Stomach (tissue), 9 donors: ENCODE results near the gene CCNJ. TPM values are rescaled to one million over a fixed set of nuclear protein-coding genes. Genes with fewer than 3 reads are reported as not detected.

ENCODE experiments used
- DNase-seq, 2 donors: peaks; one replicate each; pipeline versions ENCODE4 v3.0.0 to v3.0.0-alpha.2; 2013 to 2019
- H3K27ac ChIP-seq, 5 donors: fragments of 200-600 bp in 4 of 5; sonication (generic) in 4 of 5; one replicate each; pipeline ENCODE4 v1.5.1; 2013 to 2019; ENCODE audit warnings: mild to moderate bottlenecking in 1 of 5, moderate library complexity in 1 of 5
- H3K27me3 ChIP-seq, 3 donors: fragments of 200-600 bp; sonication (generic); one replicate each; pipeline ENCODE4 v1.5.1; 2017 to 2019; ENCODE audit warnings: mixed run types in 1 of 3
- H3K36me3 ChIP-seq, 4 donors: fragments of 200-600 bp; sonication (generic); 1 replicate in 3 of 4; 2 replicates in 1 of 4; pipeline ENCODE4 v1.5.1; 2016 to 2019
- H3K4me1 ChIP-seq, 4 donors: fragments of 200-600 bp; sonication (generic); one replicate each; pipeline ENCODE4 v1.5.1; 2016 to 2019
- H3K4me3 ChIP-seq, 4 donors: fragments of 200-600 bp; sonication (generic) in 3 of 4; one replicate each; pipeline ENCODE4 v1.5.1; 2016 to 2019; ENCODE audit warnings: mild to moderate bottlenecking in 1 of 4
- H3K9me3 ChIP-seq, 4 donors: fragments of 200-600 bp; sonication (generic); one replicate each; pipeline ENCODE4 v1.5.1; 2016 to 2019
- EP300 ChIP-seq: sonication (generic); formaldehyde crosslinking; IDR thresholded peaks from one replicate; pipeline ENCODE4 v1.6.1; 2017; ENCODE audit warnings: antibody characterized with exemption
- POLR2A ChIP-seq, 4 donors: fragments of 450-650 bp; IDR thresholded peaks; one replicate each; pipeline ENCODE4 v1.6.1; 2016; ENCODE audit warnings: antibody characterized with exemption in 4 of 4, control low read depth in 2 of 4, mild to moderate bottlenecking in 1 of 4, moderate library complexity in 1 of 4
- POLR2AphosphoS5 ChIP-seq, 3 donors: sonication (generic); formaldehyde crosslinking; IDR thresholded peaks; one replicate each; pipeline ENCODE4 v1.6.1; 2016; ENCODE audit warnings: antibody characterized with exemption in 3 of 3
- WGBS, 5 donors: extraction: QIAGEN DNeasy Blood & Tissue Kit in 3 of 5; methylation state at CpG; one replicate each; pipeline versions ENCODE4 v1.1.5 to v1.1.7; 2013 to 2018; 5-methylcytosine and 5-hydroxymethylcytosine counted together
- intact Hi-C: fragments of 100-400 bp; cut with DNase I; formaldehyde crosslinking; loops from one replicate; pipeline ENCODE4 v1.15.1; 2023; ENCODE audit warnings: low total_unique reads
- polyA plus RNA-seq, 3 donors: library from polyadenylated mRNA; stranded (reverse); fragments of 200-250 nt; gene quantifications; one replicate each; pipeline ENCODE4 v1.2.3, GENCODE V29; 2013
- total RNA-seq, 5 donors: library from RNA; depleted of rRNA; stranded (reverse); fragments of >200 nt; gene quantifications; one replicate each; pipeline versions ENCODE4 v1.1.0 to v1.2.3, GENCODE V29; 2014 to 2016
- TF ChIP-seq, protein P1 (sequence below), 7 experiments: fragments of 450-650 bp in 4 of 7; fragments of 200-600 bp in 3 of 7; sonication (generic) in 3 of 7; IDR thresholded peaks; one replicate each; pipeline ENCODE4 v1.5.1; 2016 to 2019; ENCODE audit warnings: antibody characterized with exemption in 7 of 7, control low read depth in 2 of 7, mild to moderate bottlenecking in 1 of 7
- donor health status: healthy with polysubstance abuse.
- donor health status: Bipolar disorder and iron deficiency.
- donor health status: healthy.

CCNJ gene
- total and polyA plus RNA-seq, 8 donors: 0.58 to 7.7 (median 1.9) TPM; not detected in 1

DNA sequence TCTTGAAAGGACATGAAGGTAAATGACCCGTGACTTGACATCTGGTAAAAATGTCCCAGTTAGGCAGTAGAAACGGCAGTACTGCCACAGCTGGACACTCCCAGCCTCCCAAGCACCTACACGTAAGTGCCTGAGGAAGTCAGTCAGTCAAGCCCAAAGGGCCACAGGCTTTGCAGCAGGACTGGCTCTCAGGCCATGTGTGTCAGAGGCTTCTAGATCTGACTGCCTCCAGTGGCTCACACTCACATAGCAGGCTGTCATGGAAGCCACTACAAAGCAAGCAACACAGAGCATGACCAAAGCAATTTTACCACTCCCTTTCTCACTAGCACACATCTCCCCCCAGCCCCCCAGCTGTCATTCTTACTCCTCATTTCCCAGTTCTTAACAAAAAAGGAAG lies 17.8 kb upstream of the CCNJ start:
- Histone ChIP-seq H3K9me3 (no peaks in the 10 kb centered on the region), H3K4me1 (no peaks in the 10 kb centered on the region), H3K27ac (no peak overlapping the region), H3K36me3 (no peaks in the 10 kb centered on the region), H3K27me3 (no peaks in the 10 kb centered on the region), H3K4me3 (no peak overlapping the region)
- intact Hi-C loops: no loop called here
- 81 to 95% (median 90%) methylated on average over 3 of the region's 3 CpGs for WGBS, 5 donors
- DNase-seq: peak in 1 of 2 donors; percentile 32
- TF ChIP-seq POLR2AphosphoS5 (IDR thresholded peaks at IDR 0.05) (no peak), POLR2A (IDR thresholded peaks at IDR 0.05) (no peak), EP300 (no peak)
- TF ChIP-seq, protein P1, sequence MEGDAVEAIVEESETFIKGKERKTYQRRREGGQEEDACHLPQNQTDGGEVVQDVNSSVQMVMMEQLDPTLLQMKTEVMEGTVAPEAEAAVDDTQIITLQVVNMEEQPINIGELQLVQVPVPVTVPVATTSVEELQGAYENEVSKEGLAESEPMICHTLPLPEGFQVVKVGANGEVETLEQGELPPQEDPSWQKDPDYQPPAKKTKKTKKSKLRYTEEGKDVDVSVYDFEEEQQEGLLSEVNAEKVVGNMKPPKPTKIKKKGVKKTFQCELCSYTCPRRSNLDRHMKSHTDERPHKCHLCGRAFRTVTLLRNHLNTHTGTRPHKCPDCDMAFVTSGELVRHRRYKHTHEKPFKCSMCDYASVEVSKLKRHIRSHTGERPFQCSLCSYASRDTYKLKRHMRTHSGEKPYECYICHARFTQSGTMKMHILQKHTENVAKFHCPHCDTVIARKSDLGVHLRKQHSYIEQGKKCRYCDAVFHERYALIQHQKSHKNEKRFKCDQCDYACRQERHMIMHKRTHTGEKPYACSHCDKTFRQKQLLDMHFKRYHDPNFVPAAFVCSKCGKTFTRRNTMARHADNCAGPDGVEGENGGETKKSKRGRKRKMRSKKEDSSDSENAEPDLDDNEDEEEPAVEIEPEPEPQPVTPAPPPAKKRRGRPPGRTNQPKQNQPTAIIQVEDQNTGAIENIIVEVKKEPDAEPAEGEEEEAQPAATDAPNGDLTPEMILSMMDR (IDR thresholded peaks at IDR 0.05): no peak

DNA sequence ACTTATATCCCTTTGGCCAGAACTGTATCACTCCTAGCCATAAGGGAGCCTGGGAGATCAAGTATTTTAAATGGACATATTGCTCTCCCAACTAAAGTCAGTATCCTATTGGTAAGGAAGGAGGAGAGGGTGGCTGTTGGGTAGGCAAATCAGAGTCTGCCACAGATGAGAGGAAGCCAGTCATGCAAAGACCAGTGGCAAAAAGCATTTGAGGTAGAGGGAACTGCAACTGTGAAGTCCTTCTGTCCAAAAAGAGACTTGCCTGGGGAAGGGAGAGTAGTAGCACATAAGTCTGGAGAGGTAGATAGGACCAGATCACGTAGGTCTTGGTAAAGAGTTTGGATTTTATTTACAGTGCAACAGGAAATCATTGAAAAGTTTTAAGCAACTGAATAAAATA lies 8.8 kb upstream of the CCNJ start:
- H3K27ac ChIP-seq: no peak overlapping the region
- 89 to 100% (median 97%) methylated on average over 1 of the region's 1 CpG for WGBS, 5 donors
- no peaks in the 10 kb centered on the region for H3K9me3 ChIP-seq
- H3K4me1 ChIP-seq: no peaks in the 10 kb centered on the region
- DNase-seq: no peak
- H3K36me3 ChIP-seq: no peaks in the 10 kb centered on the region
- TF ChIP-seq, protein P1 (IDR thresholded peaks at IDR 0.05): no peak
- TF ChIP-seq POLR2A (IDR thresholded peaks at IDR 0.05) (no peak), EP300 (no peak), POLR2AphosphoS5 (IDR thresholded peaks at IDR 0.05) (no peak)
- H3K4me3 ChIP-seq: no peak overlapping the region
- H3K27me3 ChIP-seq: no peaks in the 10 kb centered on the region
- intact Hi-C loops: no loop called here

DNA sequence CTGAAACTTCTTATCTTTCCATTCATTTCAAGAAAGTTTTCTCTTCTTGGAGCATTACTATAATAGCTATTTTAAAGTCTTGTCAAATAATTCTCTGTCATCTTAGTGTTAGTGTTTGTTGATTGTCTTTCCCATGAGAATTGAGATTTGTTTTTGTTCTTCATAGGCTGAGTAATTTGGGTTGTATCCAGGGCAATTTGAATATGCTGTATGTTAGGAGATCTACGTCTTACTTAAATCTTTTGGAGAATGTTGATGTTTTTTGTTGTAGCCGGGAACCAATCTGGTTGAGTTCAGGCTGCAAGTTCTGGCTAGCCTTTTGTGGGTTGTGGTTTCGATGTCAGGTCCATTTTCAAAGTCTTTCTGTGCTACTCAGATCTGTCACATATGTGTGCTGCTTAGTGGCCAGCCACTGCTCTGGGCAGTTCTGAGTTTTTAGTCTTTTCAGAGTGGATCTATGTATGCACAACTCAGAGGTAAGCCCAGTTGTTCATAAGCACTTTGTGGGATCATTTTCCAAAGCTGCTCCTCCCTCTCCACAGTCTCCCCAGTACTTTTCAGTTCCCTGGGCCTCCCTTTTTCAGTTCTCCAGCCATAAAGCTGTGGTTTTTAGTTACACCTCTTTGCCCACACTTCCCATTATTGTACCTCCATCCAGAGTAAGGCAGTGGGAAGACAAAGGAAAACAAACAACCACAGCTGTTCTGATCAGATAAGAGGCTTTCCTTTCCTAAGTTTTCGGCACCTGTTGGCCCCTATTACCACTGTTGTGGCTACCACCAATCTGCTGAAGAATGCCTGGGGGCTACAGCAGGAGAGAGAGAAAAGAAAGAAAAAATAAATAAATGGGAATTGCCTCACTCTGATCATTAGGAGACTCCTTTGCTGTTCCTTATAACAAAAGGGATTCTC lies 4.7 kb upstream of the CCNJ start:
- Histone ChIP-seq H3K4me3 (no peak overlapping the region), H3K27me3 (no peaks in the 10 kb centered on the region), H3K4me1 (peaks cover 0 to 8% (median 4%) of the 10 kb centered on the region in 4 donors), H3K36me3 (no peaks in the 10 kb centered on the region), H3K9me3 (no peaks in the 10 kb centered on the region), H3K27ac (no peak overlapping the region)
- TF ChIP-seq, protein P1 (IDR thresholded peaks at IDR 0.05): no peak
- no peak for TF ChIP-seq POLR2A (IDR thresholded peaks at IDR 0.05)
- no peak for TF ChIP-seq POLR2AphosphoS5 (IDR thresholded peaks at IDR 0.05)
- no peak for TF ChIP-seq EP300
- intact Hi-C loops: no loop called here
- DNase-seq: no peak
- WGBS, 5 donors: 79 to 89% (median 83%) methylated on average over 4 of the region's 4 CpGs

DNA sequence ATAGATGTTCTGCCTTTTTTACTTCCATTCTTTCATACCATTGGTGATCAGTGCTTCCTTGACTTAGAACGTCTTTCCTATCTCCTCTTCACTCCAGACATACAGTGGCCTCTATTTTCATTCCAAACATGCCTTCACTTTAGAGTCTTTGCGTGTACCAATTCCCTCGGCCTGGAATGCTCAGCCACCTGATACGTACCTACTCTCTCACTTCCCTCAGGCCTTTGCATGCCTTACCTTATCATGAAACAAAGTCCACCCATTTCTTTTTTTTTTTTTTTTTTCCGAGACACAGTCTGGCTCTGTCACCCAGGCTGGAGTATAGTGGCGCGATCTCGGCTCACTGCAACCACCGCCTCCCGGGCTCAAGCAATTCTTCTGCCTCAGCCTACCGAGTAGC lies 2.2 kb upstream of the CCNJ start:
- intact Hi-C loops: no loop called here
- no peak for TF ChIP-seq POLR2A (IDR thresholded peaks at IDR 0.05)
- TF ChIP-seq POLR2AphosphoS5 (IDR thresholded peaks at IDR 0.05): no peak
- TF ChIP-seq, protein P1 (IDR thresholded peaks at IDR 0.05): no peak
- no peak for TF ChIP-seq EP300
- Histone ChIP-seq H3K27ac (no peak overlapping the region), H3K36me3 (no peaks in the 10 kb centered on the region), H3K4me3 (no peak overlapping the region), H3K27me3 (no peaks in the 10 kb centered on the region), H3K4me1 (peaks cover 9 to 25% (median 19%) of the 10 kb centered on the region in 4 donors), H3K9me3 (no peaks in the 10 kb centered on the region)
- DNase-seq: no peak
- WGBS, 5 donors: 89 to 96% (median 94%) methylated on average over 11 of the region's 11 CpGs
